Immature natural killer cell (primary cell): ENCODE measurements around the gene HIVEP3. TPM values are rescaled to one million over a fixed set of nuclear protein-coding genes. Genes with fewer than 3 reads are reported as not detected.

Source experiments
- DNase-seq, 3 donors: peaks; one replicate each; pipeline ENCODE4 v3.0.0; 2022; ENCODE audit warnings: mixed read lengths in 1 of 3
- H3K27ac Mint-ChIP-seq, 6 donors: one replicate each; pipeline ENCODE4 v1.8.0; 2020; ENCODE audit warnings: mixed read lengths in 6 of 6, mild to moderate bottlenecking in 5 of 6, inconsistent platforms in 4 of 6, moderate library complexity in 3 of 6
- H3K27me3 Mint-ChIP-seq, 3 donors: one replicate each; pipeline ENCODE4 v1.8.0; 2020 to 2021; ENCODE audit warnings: low read depth in 3 of 3, mild to moderate bottlenecking in 3 of 3, mixed read lengths in 3 of 3, moderate library complexity in 3 of 3, inconsistent platforms in 1 of 3
- H3K36me3 Mint-ChIP-seq, 3 donors: one replicate each; pipeline ENCODE4 v1.8.0; 2020; ENCODE audit warnings: mixed read lengths in 3 of 3, inconsistent platforms in 2 of 3, mild to moderate bottlenecking in 2 of 3
- H3K4me1 Mint-ChIP-seq, 2 donors: one replicate each; pipeline ENCODE4 v1.8.0; 2020; ENCODE audit warnings: inconsistent platforms in 2 of 2, mild to moderate bottlenecking in 2 of 2, mixed read lengths in 2 of 2, moderate library complexity in 1 of 2
- H3K4me3 Mint-ChIP-seq, 5 donors: one replicate each; pipeline ENCODE4 v1.8.0; 2020; ENCODE audit warnings: mild to moderate bottlenecking in 5 of 5, mixed read lengths in 5 of 5, inconsistent platforms in 3 of 5, moderate library complexity in 3 of 5
- H3K9me3 Mint-ChIP-seq, 6 donors: one replicate each; pipeline ENCODE4 v1.8.0; 2020; ENCODE audit warnings: mild to moderate bottlenecking in 6 of 6, mixed read lengths in 6 of 6, inconsistent platforms in 4 of 6, moderate library complexity in 3 of 6
- polyA plus RNA-seq, 3 donors: library from polyadenylated mRNA; unstranded; fragments of 300-500 nt; fragmentation: Illumina TruSeq; gene quantifications; one replicate each; pipeline ENCODE4 v1.2.3, GENCODE V29; 2021

HIVEP3 gene
- polyA plus RNA-seq, 3 donors from 2014 or later, result 9.8 to 24.1 (median 15.5) TPM

GRCh38 chr1:41720861-41721410 is 197.8 kb downstream of the HIVEP3 start:
- Mint-ChIP-seq H3K4me3 (peak overlapping the region in 3 of 5 donors; percentile 55 to 77 (median 56)), H3K4me1 (peaks cover 12 to 23% of the 10 kb centered on the region in 2 donors), H3K27ac (peak overlapping the region in 4 of 6 donors; percentile 47 to 79 (median 62)), H3K27me3 (peaks cover 0 to 2% (median 0%) of the 10 kb centered on the region in 3 donors), H3K9me3 (no peaks in the 10 kb centered on the region), H3K36me3 (no peaks in the 10 kb centered on the region)
- peak in 1 of 3 donors; percentile 7 for DNase-seq

GRCh38 chr1:41719590-41719989 is 199.1 kb downstream of the HIVEP3 start:
- H3K4me1 Mint-ChIP-seq, result peaks cover 17 to 22% of the 10 kb centered on the region in 2 donors
- H3K9me3 Mint-ChIP-seq, result no peaks in the 10 kb centered on the region
- H3K27ac Mint-ChIP-seq, result no peak overlapping the region
- no peak for DNase-seq
- H3K4me3 Mint-ChIP-seq, result no peak overlapping the region
- H3K36me3 Mint-ChIP-seq, result no peaks in the 10 kb centered on the region
- peaks cover 0 to 7% (median 2%) of the 10 kb centered on the region in 3 donors for H3K27me3 Mint-ChIP-seq

- Mint-ChIP-seq H3K9me3 (no peaks in the 10 kb centered on the region), H3K27me3 (peaks cover 0 to 7% (median 4%) of the 10 kb centered on the region in 3 donors), H3K27ac (no peak overlapping the region), H3K36me3 (no peaks in the 10 kb centered on the region), H3K4me3 (no peak overlapping the region), H3K4me1 (peaks cover 17 to 22% of the 10 kb centered on the region in 2 donors)
- DNase-seq, result no peak
Measured at GRCh38 chr1:41719128-41719527, 199.6 kb downstream of the HIVEP3 start.

GRCh38 chr1:41718497-41718896 is 200.2 kb downstream of the HIVEP3 start:
- Mint-ChIP-seq H3K4me1 (peaks cover 17 to 22% of the 10 kb centered on the region in 2 donors), H3K27me3 (peaks cover 0 to 7% (median 4%) of the 10 kb centered on the region in 3 donors), H3K36me3 (no peaks in the 10 kb centered on the region), H3K27ac (no peak overlapping the region), H3K4me3 (no peak overlapping the region), H3K9me3 (no peaks in the 10 kb centered on the region)
- DNase-seq, result no peak

GRCh38 chr1:41716188-41717130 is 202.3 kb downstream of the HIVEP3 start:
- H3K27me3 Mint-ChIP-seq, result peaks cover 0 to 7% (median 4%) of the 10 kb centered on the region in 3 donors
- H3K9me3 Mint-ChIP-seq, result no peaks in the 10 kb centered on the region
- no peak overlapping the region for H3K27ac Mint-ChIP-seq
- H3K36me3 Mint-ChIP-seq, result no peaks in the 10 kb centered on the region
- H3K4me3 Mint-ChIP-seq, result no peak overlapping the region
- H3K4me1 Mint-ChIP-seq, result peaks cover 16 to 20% of the 10 kb centered on the region in 2 donors
- DNase-seq, result no peak

GRCh38 chr1:41715441-41716095 is 203.2 kb downstream of the HIVEP3 start:
- Mint-ChIP-seq H3K9me3 (no peaks in the 10 kb centered on the region), H3K36me3 (peaks cover 0 to under 1% (median 0%) of the 10 kb centered on the region in 3 donors), H3K27ac (no peak overlapping the region), H3K4me3 (no peak overlapping the region), H3K4me1 (peaks cover 8 to 13% of the 10 kb centered on the region in 2 donors), H3K27me3 (peaks cover 2 to 7% (median 4%) of the 10 kb centered on the region in 3 donors)
- no peak for DNase-seq

GRCh38 chr1:41714638-41715389 is 203.9 kb downstream of the HIVEP3 start:
- peak overlapping the region in 1 of 6 donors; percentile 14 for H3K27ac Mint-ChIP-seq

GRCh38 chr1:41713557-41714327 is 205.0 kb downstream of the HIVEP3 start:
- Mint-ChIP-seq H3K27ac (peak overlapping the region in 2 of 6 donors; percentile 20 to 41), H3K4me1 (peaks cover 6 to 13% of the 10 kb centered on the region in 2 donors), H3K9me3 (no peaks in the 10 kb centered on the region), H3K36me3 (peaks cover 0 to 3% (median 0%) of the 10 kb centered on the region in 3 donors), H3K27me3 (peaks cover 4 to 7% (median 4%) of the 10 kb centered on the region in 3 donors), H3K4me3 (no peak overlapping the region)
- DNase-seq, result no peak

More at GRCh38 chr1:41714638-41715389, 203.9 kb downstream of the HIVEP3 start:
- H3K4me3 Mint-ChIP-seq, result no peak overlapping the region
- H3K4me1 Mint-ChIP-seq, result peaks cover 6 to 12% of the 10 kb centered on the region in 2 donors
- H3K27me3 Mint-ChIP-seq, result peaks cover 4 to 7% (median 4%) of the 10 kb centered on the region in 3 donors
- H3K36me3 Mint-ChIP-seq, result peaks cover 0 to 3% (median 0%) of the 10 kb centered on the region in 3 donors
- H3K9me3 Mint-ChIP-seq, result no peaks in the 10 kb centered on the region
- no peak for DNase-seq

- H3K27me3 Mint-ChIP-seq, result peaks cover 4 to 7% (median 4%) of the 10 kb centered on the region in 3 donors
- no peaks in the 10 kb centered on the region for H3K9me3 Mint-ChIP-seq
- H3K36me3 Mint-ChIP-seq, result peaks cover 0 to 3% (median 0%) of the 10 kb centered on the region in 3 donors
- peaks cover 6 to 13% of the 10 kb centered on the region in 2 donors for H3K4me1 Mint-ChIP-seq
- peak overlapping the region in 1 of 6 donors; percentile 40 for H3K27ac Mint-ChIP-seq
- H3K4me3 Mint-ChIP-seq, result no peak overlapping the region
- DNase-seq, result no peak
Measured at GRCh38 chr1:41713141-41713540, 205.6 kb downstream of the HIVEP3 start.

- no peaks in the 10 kb centered on the region for H3K9me3 Mint-ChIP-seq
- no peak for DNase-seq
- peaks cover 0 to 7% (median 0%) of the 10 kb centered on the region in 3 donors for H3K36me3 Mint-ChIP-seq
- peaks cover 6 to 13% of the 10 kb centered on the region in 2 donors for H3K4me1 Mint-ChIP-seq
- no peak overlapping the region for H3K27ac Mint-ChIP-seq
- H3K4me3 Mint-ChIP-seq, result no peak overlapping the region
- peaks cover 4 to 7% (median 4%) of the 10 kb centered on the region in 3 donors for H3K27me3 Mint-ChIP-seq
Measured at GRCh38 chr1:41712695-41713094, 206.0 kb downstream of the HIVEP3 start.

GRCh38 chr1:41712081-41712480 is 206.6 kb downstream of the HIVEP3 start:
- Mint-ChIP-seq H3K27me3 (peaks cover 4 to 7% (median 4%) of the 10 kb centered on the region in 3 donors), H3K27ac (no peak overlapping the region), H3K36me3 (peaks cover 0 to 7% (median 0%) of the 10 kb centered on the region in 3 donors), H3K9me3 (no peaks in the 10 kb centered on the region), H3K4me1 (peaks cover 2 to 12% of the 10 kb centered on the region in 2 donors), H3K4me3 (no peak overlapping the region)
- no peak for DNase-seq

GRCh38 chr1:41711581-41711980 is 207.1 kb downstream of the HIVEP3 start:
- no peak overlapping the region for H3K4me3 Mint-ChIP-seq
- H3K27ac Mint-ChIP-seq, result peak overlapping the region in 1 of 6 donors; percentile 36
- DNase-seq, result no peak
- peaks cover 0 to 10% (median 0%) of the 10 kb centered on the region in 3 donors for H3K36me3 Mint-ChIP-seq
- H3K9me3 Mint-ChIP-seq, result no peaks in the 10 kb centered on the region
- peaks cover 0 to 12% of the 10 kb centered on the region in 2 donors for H3K4me1 Mint-ChIP-seq
- H3K27me3 Mint-ChIP-seq, result peaks cover 4 to 9% (median 4%) of the 10 kb centered on the region in 3 donors
